ENCODE measurements around the gene GPS2.

The GPS2 gene

GRCh38 chr17:7314719-7315569 is at the start of gene GPS2 (continued):
- TF ChIP-seq, protein P1, sequence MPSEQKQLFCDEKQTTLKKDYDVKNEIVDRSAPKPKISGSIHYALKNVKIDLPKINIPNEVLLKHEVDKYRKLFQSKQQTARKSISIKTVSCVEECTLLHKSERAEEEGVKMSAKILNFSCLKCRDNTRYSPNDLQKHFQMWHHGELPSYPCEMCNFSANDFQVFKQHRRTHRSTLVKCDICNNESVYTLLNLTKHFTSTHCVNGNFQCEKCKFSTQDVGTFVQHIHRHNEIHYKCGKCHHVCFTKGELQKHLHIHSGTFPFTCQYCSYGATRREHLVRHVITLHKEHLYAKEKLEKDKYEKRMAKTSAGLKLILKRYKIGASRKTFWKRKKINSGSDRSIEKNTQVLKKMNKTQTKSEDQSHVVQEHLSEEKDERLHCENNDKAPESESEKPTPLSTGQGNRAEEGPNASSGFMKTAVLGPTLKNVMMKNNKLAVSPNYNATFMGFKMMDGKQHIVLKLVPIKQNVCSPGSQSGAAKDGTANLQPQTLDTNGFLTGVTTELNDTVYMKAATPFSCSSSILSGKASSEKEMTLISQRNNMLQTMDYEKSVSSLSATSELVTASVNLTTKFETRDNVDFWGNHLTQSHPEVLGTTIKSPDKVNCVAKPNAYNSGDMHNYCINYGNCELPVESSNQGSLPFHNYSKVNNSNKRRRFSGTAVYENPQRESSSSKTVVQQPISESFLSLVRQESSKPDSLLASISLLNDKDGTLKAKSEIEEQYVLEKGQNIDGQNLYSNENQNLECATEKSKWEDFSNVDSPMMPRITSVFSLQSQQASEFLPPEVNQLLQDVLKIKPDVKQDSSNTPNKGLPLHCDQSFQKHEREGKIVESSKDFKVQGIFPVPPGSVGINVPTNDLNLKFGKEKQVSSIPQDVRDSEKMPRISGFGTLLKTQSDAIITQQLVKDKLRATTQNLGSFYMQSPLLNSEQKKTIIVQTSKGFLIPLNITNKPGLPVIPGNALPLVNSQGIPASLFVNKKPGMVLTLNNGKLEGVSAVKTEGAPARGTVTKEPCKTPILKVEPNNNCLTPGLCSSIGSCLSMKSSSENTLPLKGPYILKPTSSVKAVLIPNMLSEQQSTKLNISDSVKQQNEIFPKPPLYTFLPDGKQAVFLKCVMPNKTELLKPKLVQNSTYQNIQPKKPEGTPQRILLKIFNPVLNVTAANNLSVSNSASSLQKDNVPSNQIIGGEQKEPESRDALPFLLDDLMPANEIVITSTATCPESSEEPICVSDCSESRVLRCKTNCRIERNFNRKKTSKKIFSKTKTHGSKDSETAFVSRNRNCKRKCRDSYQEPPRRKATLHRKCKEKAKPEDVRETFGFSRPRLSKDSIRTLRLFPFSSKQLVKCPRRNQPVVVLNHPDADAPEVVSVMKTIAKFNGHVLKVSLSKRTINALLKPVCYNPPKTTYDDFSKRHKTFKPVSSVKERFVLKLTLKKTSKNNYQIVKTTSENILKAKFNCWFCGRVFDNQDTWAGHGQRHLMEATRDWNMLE (tag by site-specific recombination; conservative IDR thresholded peaks at IDR 0.05; ENCODE audit: low read depth): peak; percentile 86
- TF ChIP-seq ZSCAN30 (tag by site-specific recombination; IDR thresholded peaks at IDR 0.05) (peak; percentile 61; the same call in 1 of the 2 replicates), SP7 (tag by site-specific recombination; IDR thresholded peaks at IDR 0.05) (peak; percentile 52), PRDM6 (tag by site-specific recombination; IDR thresholded peaks at IDR 0.05) (no peak), ZNF561 (tag by site-specific recombination; IDR thresholded peaks at IDR 0.05; ENCODE audit: borderline replicate concordance) (peak; percentile 59; the same call in 1 of the 2 replicates), RBAK (tag by site-specific recombination; IDR thresholded peaks at IDR 0.05) (no peak), PRDM2 (tag by site-specific recombination; IDR thresholded peaks at IDR 0.05; ENCODE audit: borderline replicate concordance) (no peak), HOXC10 (CRISPR knock-in tag; IDR thresholded peaks at IDR 0.05) (0 out of 2 replicates have a peak, but pooled peaks have one; percentile 66), YY2 (tag by site-specific recombination; IDR thresholded peaks at IDR 0.05) (peak; percentile 38), ZNF221 (tag by site-specific recombination; IDR thresholded peaks at IDR 0.05; ENCODE audit: borderline replicate concordance) (no peak), KLF9 (tag by site-specific recombination; IDR thresholded peaks at IDR 0.05; ENCODE audit: low read depth) (peak; percentile 34), ZNF521 (tag by site-specific recombination; IDR thresholded peaks at IDR 0.05) (no peak), ZBTB1 (tag by site-specific recombination; IDR thresholded peaks at IDR 0.05) (no peak), ZNF266 (tag by site-specific recombination; IDR thresholded peaks at IDR 0.05; ENCODE audit: low read depth) (no peak), ZNF341 (tag by site-specific recombination; IDR thresholded peaks at IDR 0.05; ENCODE audit: low read depth) (peak; percentile 37)
- TF ChIP-seq, protein P2, sequence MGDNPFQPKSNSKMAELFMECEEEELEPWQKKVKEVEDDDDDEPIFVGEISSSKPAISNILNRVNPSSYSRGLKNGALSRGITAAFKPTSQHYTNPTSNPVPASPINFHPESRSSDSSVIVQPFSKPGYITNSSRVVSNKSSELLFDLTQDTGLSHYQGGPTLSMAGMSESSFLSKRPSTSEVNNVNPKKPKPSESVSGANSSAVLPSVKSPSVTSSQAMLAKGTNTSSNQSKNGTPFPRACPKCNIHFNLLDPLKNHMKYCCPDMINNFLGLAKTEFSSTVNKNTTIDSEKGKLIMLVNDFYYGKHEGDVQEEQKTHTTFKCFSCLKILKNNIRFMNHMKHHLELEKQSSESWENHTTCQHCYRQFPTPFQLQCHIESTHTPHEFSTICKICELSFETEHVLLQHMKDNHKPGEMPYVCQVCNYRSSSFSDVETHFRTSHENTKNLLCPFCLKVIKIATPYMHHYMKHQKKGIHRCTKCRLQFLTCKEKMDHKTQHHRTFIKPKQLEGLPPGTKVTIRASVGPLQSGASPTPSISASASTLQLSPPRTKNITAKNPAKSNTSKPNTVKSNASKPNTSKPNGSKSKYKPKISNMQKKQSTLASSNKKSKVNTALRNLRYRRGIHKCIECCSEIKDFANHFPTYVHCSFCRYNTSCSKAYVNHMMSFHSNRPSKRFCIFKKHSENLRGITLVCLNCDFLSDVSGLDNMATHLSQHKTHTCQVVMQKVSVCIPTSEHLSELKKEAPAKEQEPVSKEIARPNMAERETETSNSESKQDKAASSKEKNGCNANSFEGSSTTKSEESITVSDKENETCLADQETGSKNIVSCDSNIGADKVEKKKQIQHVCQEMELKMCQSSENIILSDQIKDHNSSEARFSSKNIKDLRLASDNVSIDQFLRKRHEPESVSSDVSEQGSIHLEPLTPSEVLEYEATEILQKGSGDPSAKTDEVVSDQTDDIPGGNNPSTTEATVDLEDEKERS (tag by site-specific recombination; IDR thresholded peaks at IDR 0.05): no peak
- TF ChIP-seq, protein P3, sequence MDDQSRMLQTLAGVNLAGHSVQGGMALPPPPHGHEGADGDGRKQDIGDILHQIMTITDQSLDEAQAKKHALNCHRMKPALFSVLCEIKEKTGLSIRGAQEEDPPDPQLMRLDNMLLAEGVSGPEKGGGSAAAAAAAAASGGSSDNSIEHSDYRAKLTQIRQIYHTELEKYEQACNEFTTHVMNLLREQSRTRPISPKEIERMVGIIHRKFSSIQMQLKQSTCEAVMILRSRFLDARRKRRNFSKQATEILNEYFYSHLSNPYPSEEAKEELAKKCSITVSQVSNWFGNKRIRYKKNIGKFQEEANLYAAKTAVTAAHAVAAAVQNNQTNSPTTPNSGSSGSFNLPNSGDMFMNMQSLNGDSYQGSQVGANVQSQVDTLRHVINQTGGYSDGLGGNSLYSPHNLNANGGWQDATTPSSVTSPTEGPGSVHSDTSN (CRISPR knock-in tag; IDR thresholded peaks at IDR 0.05): peak; percentile 55; the same call in 1 of the 2 replicates
- TF ChIP-seq, protein P4, sequence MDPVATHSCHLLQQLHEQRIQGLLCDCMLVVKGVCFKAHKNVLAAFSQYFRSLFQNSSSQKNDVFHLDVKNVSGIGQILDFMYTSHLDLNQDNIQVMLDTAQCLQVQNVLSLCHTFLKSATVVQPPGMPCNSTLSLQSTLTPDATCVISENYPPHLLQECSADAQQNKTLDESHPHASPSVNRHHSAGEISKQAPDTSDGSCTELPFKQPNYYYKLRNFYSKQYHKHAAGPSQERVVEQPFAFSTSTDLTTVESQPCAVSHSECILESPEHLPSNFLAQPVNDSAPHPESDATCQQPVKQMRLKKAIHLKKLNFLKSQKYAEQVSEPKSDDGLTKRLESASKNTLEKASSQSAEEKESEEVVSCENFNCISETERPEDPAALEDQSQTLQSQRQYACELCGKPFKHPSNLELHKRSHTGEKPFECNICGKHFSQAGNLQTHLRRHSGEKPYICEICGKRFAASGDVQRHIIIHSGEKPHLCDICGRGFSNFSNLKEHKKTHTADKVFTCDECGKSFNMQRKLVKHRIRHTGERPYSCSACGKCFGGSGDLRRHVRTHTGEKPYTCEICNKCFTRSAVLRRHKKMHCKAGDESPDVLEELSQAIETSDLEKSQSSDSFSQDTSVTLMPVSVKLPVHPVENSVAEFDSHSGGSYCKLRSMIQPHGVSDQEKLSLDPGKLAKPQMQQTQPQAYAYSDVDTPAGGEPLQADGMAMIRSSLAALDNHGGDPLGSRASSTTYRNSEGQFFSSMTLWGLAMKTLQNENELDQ (tag by site-specific recombination; IDR thresholded peaks at IDR 0.05; ENCODE audit: low read depth): no peak

Data from HEK293 (cell line).